Measurements from ENCODE around the gene SLC7A11.
A peak's percentile ranks its signal among the peaks of the same experiment; 100 is the strongest.

Gene SLC7A11

DNA sequence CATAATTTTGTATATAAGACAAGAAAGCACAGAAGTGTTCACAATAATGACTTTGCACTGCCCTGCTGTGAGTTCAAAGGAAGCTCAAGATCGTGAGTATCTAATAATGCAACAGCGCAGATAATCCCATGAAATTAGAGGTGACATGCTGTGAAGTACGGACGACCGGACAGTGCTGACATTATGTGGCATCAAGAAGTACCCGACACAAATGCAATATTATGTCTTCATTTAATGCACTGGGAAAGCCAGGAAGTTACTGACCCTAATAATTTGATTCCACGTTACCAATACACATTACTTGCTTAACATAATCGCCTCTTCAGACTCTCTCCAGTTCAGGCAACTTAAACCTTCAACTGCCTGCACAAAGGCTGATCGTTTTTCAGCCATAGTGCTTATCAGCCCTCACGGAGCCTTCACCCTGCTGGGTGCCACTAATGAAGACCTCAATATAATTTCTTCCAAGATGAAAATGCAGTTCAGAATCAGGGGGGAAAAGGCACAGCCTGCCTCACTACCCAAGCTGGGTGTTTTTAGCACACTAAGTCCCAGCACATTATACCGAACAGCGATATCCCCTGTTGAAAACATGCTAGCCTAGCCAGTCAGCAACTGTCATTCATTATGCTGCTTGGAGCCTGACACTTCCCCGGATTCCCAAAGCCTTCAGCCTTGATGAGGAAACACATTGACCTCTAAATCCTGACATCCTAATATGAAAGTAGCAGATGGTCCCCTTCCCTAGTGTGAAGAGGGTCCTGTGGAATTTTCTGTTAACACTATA is 56.1 kb downstream of the SLC7A11 start:
- no peak for TF ChIP-seq EZH2 (IDR thresholded peaks at IDR 0.05; ENCODE audit: borderline replicate concordance, low read length)
- TF ChIP-seq, protein P1, sequence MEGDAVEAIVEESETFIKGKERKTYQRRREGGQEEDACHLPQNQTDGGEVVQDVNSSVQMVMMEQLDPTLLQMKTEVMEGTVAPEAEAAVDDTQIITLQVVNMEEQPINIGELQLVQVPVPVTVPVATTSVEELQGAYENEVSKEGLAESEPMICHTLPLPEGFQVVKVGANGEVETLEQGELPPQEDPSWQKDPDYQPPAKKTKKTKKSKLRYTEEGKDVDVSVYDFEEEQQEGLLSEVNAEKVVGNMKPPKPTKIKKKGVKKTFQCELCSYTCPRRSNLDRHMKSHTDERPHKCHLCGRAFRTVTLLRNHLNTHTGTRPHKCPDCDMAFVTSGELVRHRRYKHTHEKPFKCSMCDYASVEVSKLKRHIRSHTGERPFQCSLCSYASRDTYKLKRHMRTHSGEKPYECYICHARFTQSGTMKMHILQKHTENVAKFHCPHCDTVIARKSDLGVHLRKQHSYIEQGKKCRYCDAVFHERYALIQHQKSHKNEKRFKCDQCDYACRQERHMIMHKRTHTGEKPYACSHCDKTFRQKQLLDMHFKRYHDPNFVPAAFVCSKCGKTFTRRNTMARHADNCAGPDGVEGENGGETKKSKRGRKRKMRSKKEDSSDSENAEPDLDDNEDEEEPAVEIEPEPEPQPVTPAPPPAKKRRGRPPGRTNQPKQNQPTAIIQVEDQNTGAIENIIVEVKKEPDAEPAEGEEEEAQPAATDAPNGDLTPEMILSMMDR (IDR thresholded peaks at IDR 0.05; ENCODE audit: low read length): no peak

DNA sequence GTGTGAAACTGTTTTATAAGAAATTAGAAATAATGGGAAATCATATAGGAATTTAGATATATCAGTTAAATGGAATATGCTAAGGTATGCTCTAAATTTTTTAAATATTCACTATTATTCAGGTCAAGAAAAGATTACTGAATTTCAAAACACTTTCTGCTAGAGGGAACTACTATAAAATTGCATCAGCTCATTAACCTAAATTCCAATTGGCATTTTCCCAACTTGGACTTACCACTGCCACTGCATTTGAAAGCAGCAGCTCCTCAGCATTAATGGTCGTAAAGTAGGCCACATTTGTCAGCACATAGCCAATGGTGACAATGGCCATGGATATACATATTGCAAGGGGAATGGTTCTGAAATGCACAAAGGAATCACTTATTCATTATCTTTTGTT is 57.3 kb downstream of the SLC7A11 start:
- Histone ChIP-seq H3K4me2 (ENCODE audit: low read length) (no peak overlapping the region), H3K79me2 (ENCODE audit: insufficient read depth, low read length) (no peaks in the 10 kb centered on the region), H3K4me1 (ENCODE audit: insufficient read depth, low read length, severe bottlenecking) (peaks cover 38% of the 10 kb centered on the region)

More for the DNA sequence above, 56.1 kb downstream of the SLC7A11 start:
- Histone ChIP-seq H2AFZ (ENCODE audit: low read length) (no peak overlapping the region), H3K4me3 (ENCODE audit: low read depth, low read length, poor library complexity, severe bottlenecking) (no peak overlapping the region), H3K9me3 (ENCODE audit: low read length) (no peaks in the 10 kb centered on the region), H3K9ac (ENCODE audit: low read length) (no peak overlapping the region), H3F3A (ENCODE audit: insufficient read depth, low read length) (0 out of 2 replicates have a peak, but pooled peaks cover 5% of the 10 kb centered on the region), H3K36me3 (ENCODE audit: insufficient read depth, low read length) (no peaks in the 10 kb centered on the region), H3K9me2 (ENCODE audit: low read depth, low read length) (no peaks in the 10 kb centered on the region), H3K27ac (ENCODE audit: low read depth, low read length, poor library complexity, severe bottlenecking) (no peak overlapping the region), H3K27me3 (ENCODE audit: insufficient read depth, low read length) (no peaks in the 10 kb centered on the region), H4K20me1 (ENCODE audit: insufficient read depth, low read length) (no peaks in the 10 kb centered on the region), H3K79me2 (ENCODE audit: insufficient read depth, low read length) (no peaks in the 10 kb centered on the region), H3K4me1 (ENCODE audit: insufficient read depth, low read length, severe bottlenecking) (peaks cover 49% of the 10 kb centered on the region), H3K4me2 (ENCODE audit: low read length) (no peak overlapping the region; the same call in 1 of the 2 replicates)

DNA sequence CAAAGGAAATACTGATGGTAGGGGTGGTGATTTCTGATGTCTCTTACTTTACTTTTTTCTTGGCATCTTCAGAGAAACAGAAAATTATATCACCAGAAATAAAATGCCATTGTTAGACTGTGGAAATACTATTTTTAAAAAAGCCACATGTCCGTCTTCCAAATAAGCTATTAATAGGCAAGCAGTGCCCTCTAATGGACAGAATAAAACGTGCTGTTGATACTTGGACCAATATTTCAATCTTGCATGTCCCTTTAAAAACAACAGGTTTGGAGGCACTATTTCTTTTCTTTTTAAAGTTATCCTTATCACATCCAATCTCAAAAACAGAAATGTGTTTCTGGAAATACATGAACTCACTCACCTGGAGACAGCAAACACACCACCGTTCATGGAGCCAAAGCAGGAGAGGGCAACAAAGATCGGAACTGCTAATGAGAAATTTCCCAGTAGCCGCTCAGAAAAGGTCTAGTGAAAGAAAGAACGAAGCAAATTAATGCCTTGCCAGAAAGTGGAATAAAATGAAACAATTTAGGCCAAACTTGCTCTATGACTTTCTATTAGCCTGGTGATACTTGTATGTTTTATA is 59.2 kb downstream of the SLC7A11 start:
- no peak overlapping the region for H3K4me2 ChIP-seq (ENCODE audit: low read length)
- H2AFZ ChIP-seq (ENCODE audit: low read length): no peak overlapping the region
- TF ChIP-seq, protein P1 (IDR thresholded peaks at IDR 0.05; ENCODE audit: low read length): peak; percentile 75
- no peak for TF ChIP-seq EZH2 (IDR thresholded peaks at IDR 0.05; ENCODE audit: borderline replicate concordance, low read length)
- H3K9me3 ChIP-seq (ENCODE audit: low read length): no peaks in the 10 kb centered on the region
- H3K79me2 ChIP-seq (ENCODE audit: insufficient read depth, low read length): no peaks in the 10 kb centered on the region
- no peaks in the 10 kb centered on the region for H3K27me3 ChIP-seq (ENCODE audit: insufficient read depth, low read length)
- H4K20me1 ChIP-seq (ENCODE audit: insufficient read depth, low read length): no peaks in the 10 kb centered on the region
- no peak overlapping the region for H3K9ac ChIP-seq (ENCODE audit: low read length)
- H3K36me3 ChIP-seq (ENCODE audit: insufficient read depth, low read length): no peaks in the 10 kb centered on the region; the same call in 1 of the 2 replicates
- H3K9me2 ChIP-seq (ENCODE audit: low read depth, low read length): no peaks in the 10 kb centered on the region
- H3K4me1 ChIP-seq (ENCODE audit: insufficient read depth, low read length, severe bottlenecking): peaks cover 18% of the 10 kb centered on the region
- no peaks in the 10 kb centered on the region for H3F3A ChIP-seq (ENCODE audit: insufficient read depth, low read length)
- H3K27ac ChIP-seq (ENCODE audit: low read depth, low read length, poor library complexity, severe bottlenecking): no peak overlapping the region
- H3K4me3 ChIP-seq (ENCODE audit: low read depth, low read length, poor library complexity, severe bottlenecking): no peak overlapping the region

More for the DNA sequence above, 57.3 kb downstream of the SLC7A11 start:
- TF ChIP-seq EZH2 (IDR thresholded peaks at IDR 0.05; ENCODE audit: borderline replicate concordance, low read length): no peak
- TF ChIP-seq, protein P1 (IDR thresholded peaks at IDR 0.05; ENCODE audit: low read length): no peak
- H3K9me3 ChIP-seq (ENCODE audit: low read length): no peaks in the 10 kb centered on the region
- H3K4me3 ChIP-seq (ENCODE audit: low read depth, low read length, poor library complexity, severe bottlenecking): no peak overlapping the region
- H3K27ac ChIP-seq (ENCODE audit: low read depth, low read length, poor library complexity, severe bottlenecking): no peak overlapping the region
- H3K27me3 ChIP-seq (ENCODE audit: insufficient read depth, low read length): no peaks in the 10 kb centered on the region
- H4K20me1 ChIP-seq (ENCODE audit: insufficient read depth, low read length): no peaks in the 10 kb centered on the region
- no peaks in the 10 kb centered on the region for H3K36me3 ChIP-seq (ENCODE audit: insufficient read depth, low read length)
- H3K9me2 ChIP-seq (ENCODE audit: low read depth, low read length): no peaks in the 10 kb centered on the region
- no peak overlapping the region for H2AFZ ChIP-seq (ENCODE audit: low read length)
- no peaks in the 10 kb centered on the region for H3F3A ChIP-seq (ENCODE audit: insufficient read depth, low read length)
- no peak overlapping the region for H3K9ac ChIP-seq (ENCODE audit: low read length)
